ENCODE data around the gene PLCL1.

Gene PLCL1

GRCh38 chr2:197810491-197810890 lies 6.1 kb downstream of the PLCL1 start:
- peaks cover 2% of the 10 kb centered on the region for H3K27me3 ChIP-seq (ENCODE audit: insufficient read depth, poor library complexity, severe bottlenecking)
- no peak for TF ChIP-seq POLR2AphosphoS5 (IDR thresholded peaks at IDR 0.05; ENCODE audit: low read depth)
- TF ChIP-seq SPI1 (IDR thresholded peaks at IDR 0.05; ENCODE audit: borderline replicate concordance, low read depth), result no peak
- TF ChIP-seq, protein P1, sequence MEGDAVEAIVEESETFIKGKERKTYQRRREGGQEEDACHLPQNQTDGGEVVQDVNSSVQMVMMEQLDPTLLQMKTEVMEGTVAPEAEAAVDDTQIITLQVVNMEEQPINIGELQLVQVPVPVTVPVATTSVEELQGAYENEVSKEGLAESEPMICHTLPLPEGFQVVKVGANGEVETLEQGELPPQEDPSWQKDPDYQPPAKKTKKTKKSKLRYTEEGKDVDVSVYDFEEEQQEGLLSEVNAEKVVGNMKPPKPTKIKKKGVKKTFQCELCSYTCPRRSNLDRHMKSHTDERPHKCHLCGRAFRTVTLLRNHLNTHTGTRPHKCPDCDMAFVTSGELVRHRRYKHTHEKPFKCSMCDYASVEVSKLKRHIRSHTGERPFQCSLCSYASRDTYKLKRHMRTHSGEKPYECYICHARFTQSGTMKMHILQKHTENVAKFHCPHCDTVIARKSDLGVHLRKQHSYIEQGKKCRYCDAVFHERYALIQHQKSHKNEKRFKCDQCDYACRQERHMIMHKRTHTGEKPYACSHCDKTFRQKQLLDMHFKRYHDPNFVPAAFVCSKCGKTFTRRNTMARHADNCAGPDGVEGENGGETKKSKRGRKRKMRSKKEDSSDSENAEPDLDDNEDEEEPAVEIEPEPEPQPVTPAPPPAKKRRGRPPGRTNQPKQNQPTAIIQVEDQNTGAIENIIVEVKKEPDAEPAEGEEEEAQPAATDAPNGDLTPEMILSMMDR (IDR thresholded peaks at IDR 0.05; ENCODE audit: insufficient read depth, low read length), result no peak
- no peak for TF ChIP-seq GABPA (IDR thresholded peaks at IDR 0.05; ENCODE audit: low read depth)
- no peak for TF ChIP-seq REST (IDR thresholded peaks at IDR 0.05; ENCODE audit: insufficient replicate concordance, low read depth)
- no peak overlapping the region for H3K27ac ChIP-seq (replicated peaks)
- no peak overlapping the region for H3K4me3 ChIP-seq (replicated peaks; ENCODE audit: insufficient read depth, low read length)
- DNase-seq (ENCODE audit: low read depth in 1 of 2, low spot score in 1 of 2), result no peak

- H3K27me3 ChIP-seq (ENCODE audit: insufficient read depth, poor library complexity, severe bottlenecking), result no peaks in the 10 kb centered on the region
- H3K27ac ChIP-seq (replicated peaks), result no peak overlapping the region
- H3K4me3 ChIP-seq (replicated peaks; ENCODE audit: insufficient read depth, low read length), result no peak overlapping the region
- TF ChIP-seq, protein P1 (IDR thresholded peaks at IDR 0.05; ENCODE audit: insufficient read depth, low read length), result peak; percentile 57
- no peak for TF ChIP-seq GABPA (IDR thresholded peaks at IDR 0.05; ENCODE audit: low read depth)
- DNase-seq (ENCODE audit: low read depth in 1 of 2, low spot score in 1 of 2), result peak in 1 of 2 experiments; percentile 22
Measured at GRCh38 chr2:197813093-197813787, 8.8 kb downstream of the PLCL1 start.

- Histone ChIP-seq H3K27me3 (ENCODE audit: insufficient read depth, poor library complexity, severe bottlenecking) (no peaks in the 10 kb centered on the region), H3K4me3 (replicated peaks; ENCODE audit: insufficient read depth, low read length) (no peak overlapping the region), H3K27ac (replicated peaks) (no peak overlapping the region)
- no peak for DNase-seq (ENCODE audit: low read depth in 1 of 2, low spot score in 1 of 2)
- TF ChIP-seq GABPA (IDR thresholded peaks at IDR 0.05; ENCODE audit: low read depth) (no peak), POLR2AphosphoS5 (IDR thresholded peaks at IDR 0.05; ENCODE audit: low read depth) (no peak), SPI1 (IDR thresholded peaks at IDR 0.05; ENCODE audit: borderline replicate concordance, low read depth) (no peak), REST (IDR thresholded peaks at IDR 0.05; ENCODE audit: insufficient replicate concordance, low read depth) (no peak)
- TF ChIP-seq, protein P1 (IDR thresholded peaks at IDR 0.05; ENCODE audit: insufficient read depth, low read length), result no peak
Measured at GRCh38 chr2:197814526-197814925, 10.1 kb downstream of the PLCL1 start.

All from HL-60 (cell line).